ENCODE data around the gene C1orf232. TPM values are rescaled to one million over a fixed set of nuclear protein-coding genes. Genes with fewer than 3 reads are reported as not detected.

The C1orf232 gene
- total RNA-seq, 2 experiments from 2014 or later: not detected

- H3K27ac Mint-ChIP-seq: peak overlapping the region; percentile 86
- H3K9me3 ChIP-seq (ENCODE audit: control insufficient read depth in 1 of 2, insufficient read depth in 1 of 2, low read length in 2 of 2): no peaks in the 10 kb centered on the region
- POLR2A ChIA-PET: interaction anchor here (0.8 to 3.2 kb wide), 13 partner anchors 11 to 1105 kb away, joined by 3 to 67 read pairs (median 9); partner anchors contain the start of genes CEP85, PDIK1L and ZNF593
- peaks cover under 1% of the 10 kb centered on the region for H3K36me3 ChIP-seq (ENCODE audit: insufficient read depth, low read length)
- H3K4me3 ChIP-seq (ENCODE audit: low read length): peak overlapping the region; percentile 42
- peak in 4 of 14 experiments; percentile 31 to 49 (median 44) for DNase-seq
- CTCF ChIA-PET: interaction anchor here (1.1 to 7.7 kb wide), 11 partner anchors 12 to 148 kb away, joined by 3 to 41 read pairs (median 7); partner anchors contain the start of genes CEP85, PDIK1L and ZNF593
- peaks cover 17% of the 10 kb centered on the region for H3K4me1 ChIP-seq (ENCODE audit: insufficient read depth, low read length)
- ATAC-seq (ENCODE audit: poor library complexity): no peak
- H3K27me3 ChIP-seq (ENCODE audit: control insufficient read depth in 1 of 2, insufficient read depth in 2 of 2, low read length in 2 of 2): no peaks in the 10 kb centered on the region
- peaks cover 51% of the 10 kb centered on the region for H3K4me1 Mint-ChIP-seq (ENCODE audit: low read depth)
- TF ChIP-seq, protein P1, sequence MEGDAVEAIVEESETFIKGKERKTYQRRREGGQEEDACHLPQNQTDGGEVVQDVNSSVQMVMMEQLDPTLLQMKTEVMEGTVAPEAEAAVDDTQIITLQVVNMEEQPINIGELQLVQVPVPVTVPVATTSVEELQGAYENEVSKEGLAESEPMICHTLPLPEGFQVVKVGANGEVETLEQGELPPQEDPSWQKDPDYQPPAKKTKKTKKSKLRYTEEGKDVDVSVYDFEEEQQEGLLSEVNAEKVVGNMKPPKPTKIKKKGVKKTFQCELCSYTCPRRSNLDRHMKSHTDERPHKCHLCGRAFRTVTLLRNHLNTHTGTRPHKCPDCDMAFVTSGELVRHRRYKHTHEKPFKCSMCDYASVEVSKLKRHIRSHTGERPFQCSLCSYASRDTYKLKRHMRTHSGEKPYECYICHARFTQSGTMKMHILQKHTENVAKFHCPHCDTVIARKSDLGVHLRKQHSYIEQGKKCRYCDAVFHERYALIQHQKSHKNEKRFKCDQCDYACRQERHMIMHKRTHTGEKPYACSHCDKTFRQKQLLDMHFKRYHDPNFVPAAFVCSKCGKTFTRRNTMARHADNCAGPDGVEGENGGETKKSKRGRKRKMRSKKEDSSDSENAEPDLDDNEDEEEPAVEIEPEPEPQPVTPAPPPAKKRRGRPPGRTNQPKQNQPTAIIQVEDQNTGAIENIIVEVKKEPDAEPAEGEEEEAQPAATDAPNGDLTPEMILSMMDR (IDR thresholded peaks at IDR 0.05): no peak
- no peaks in the 10 kb centered on the region for H3K27me3 Mint-ChIP-seq
- intact Hi-C loops (cut with DNase I, micrococcal nuclease): loop anchor here in 1 of 2 experiments (2.0 kb wide), 1 partner anchor 15 kb away; no protein-coding TSS in a partner anchor
- no peaks in the 10 kb centered on the region for H3K9me3 Mint-ChIP-seq
- H3K27ac ChIP-seq (ENCODE audit: low read depth in 1 of 2, low read length in 2 of 2): no peak overlapping the region
- H3K36me3 Mint-ChIP-seq (ENCODE audit: low read depth): peaks cover 25% of the 10 kb centered on the region
- H3K4me3 Mint-ChIP-seq: peak overlapping the region; percentile 47
These were observed 41.3 kb downstream of the C1orf232 start for GRCh38 chr1:26127235-26128163.

DNA sequence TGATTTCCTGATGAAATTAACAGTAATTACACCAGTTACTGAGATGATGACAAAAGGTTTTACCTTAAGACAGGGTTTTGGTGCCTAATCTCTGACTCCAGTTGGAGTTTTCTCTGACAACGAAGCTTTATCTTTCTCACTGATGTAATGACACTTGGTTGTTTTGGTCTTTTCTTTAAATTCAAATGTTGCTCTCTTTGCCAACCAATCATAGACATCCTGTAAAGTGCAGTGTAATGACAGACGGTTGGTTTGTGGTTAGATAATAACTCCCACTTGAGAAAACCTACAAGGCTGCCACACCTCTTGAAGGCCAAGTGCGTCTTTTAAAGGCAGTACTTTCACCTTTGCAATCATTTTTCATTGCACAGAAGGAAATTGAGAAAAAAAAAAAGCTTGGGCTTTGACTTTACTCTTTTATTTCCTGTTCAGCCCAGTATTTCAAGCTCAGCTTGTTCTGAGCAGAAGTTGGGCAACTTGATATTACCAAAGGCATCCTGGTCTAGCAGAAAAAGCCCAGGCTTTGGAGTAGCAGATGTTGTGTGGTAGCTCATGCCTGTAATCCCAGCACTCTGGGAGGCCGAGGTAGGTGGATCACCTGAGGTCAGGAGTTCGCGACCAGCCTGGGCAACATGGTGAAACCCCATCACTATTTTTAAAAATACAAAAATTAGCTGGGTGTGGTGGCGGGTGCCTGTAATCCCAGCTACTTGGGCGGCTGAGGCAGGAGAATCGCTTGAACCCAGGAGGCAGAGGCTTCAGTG lies 42.3 kb downstream of the C1orf232 start:
- no peaks in the 10 kb centered on the region for H3K27me3 Mint-ChIP-seq
- peak overlapping the region; percentile 86 for H3K27ac Mint-ChIP-seq
- DNase-seq: peak; percentile 23 to 95 (median 38)
- H3K36me3 Mint-ChIP-seq (ENCODE audit: low read depth): peaks cover 35% of the 10 kb centered on the region
- Histone ChIP-seq H3K27me3 (ENCODE audit: control insufficient read depth in 1 of 2, insufficient read depth in 2 of 2, low read length in 2 of 2) (no peaks in the 10 kb centered on the region), H3K4me1 (ENCODE audit: insufficient read depth, low read length) (peaks cover 17% of the 10 kb centered on the region), H3K4me3 (ENCODE audit: low read length) (peak overlapping the region; percentile 42), H3K36me3 (ENCODE audit: insufficient read depth, low read length) (peaks cover 8% of the 10 kb centered on the region), H3K9me3 (ENCODE audit: control insufficient read depth in 1 of 2, insufficient read depth in 1 of 2, low read length in 2 of 2) (no peaks in the 10 kb centered on the region), H3K27ac (ENCODE audit: low read depth in 1 of 2, low read length in 2 of 2) (peak overlapping the region; percentile 8 to 47)
- ATAC-seq (ENCODE audit: poor library complexity): peak; percentile 98
- CTCF ChIA-PET: interaction anchor here (1.1 to 7.7 kb wide), 11 partner anchors 13 to 231 kb away, joined by 3 to 41 read pairs (median 7); partner anchors contain the start of genes CEP85, PDIK1L and ZNF593
- H3K9me3 Mint-ChIP-seq: no peaks in the 10 kb centered on the region
- POLR2A ChIA-PET: interaction anchor here (0.7 to 3.2 kb wide), 19 partner anchors 11 to 1536 kb away, joined by 3 to 67 read pairs (median 4); partner anchors contain the start of genes CEP85, DHDDS, PDIK1L and ZNF593
- H3K4me1 Mint-ChIP-seq (ENCODE audit: low read depth): peaks cover 51% of the 10 kb centered on the region
- TF ChIP-seq, protein P1 (IDR thresholded peaks at IDR 0.05): no peak
- intact Hi-C loops (cut with DNase I, micrococcal nuclease): loop anchor here in 1 of 2 experiments (1.0 kb wide), 3 partner anchors 15 to 21 kb away; partner anchors contain the start of gene PDIK1L
- H3K4me3 Mint-ChIP-seq: peak overlapping the region; percentile 47

GRCh38 chr1:26125946-26126320 lies 42.8 kb downstream of the C1orf232 start:
- H3K9me3 ChIP-seq (ENCODE audit: control insufficient read depth in 1 of 2, insufficient read depth in 1 of 2, low read length in 2 of 2): no peaks in the 10 kb centered on the region
- peaks cover 8% of the 10 kb centered on the region for H3K36me3 ChIP-seq (ENCODE audit: insufficient read depth, low read length)
- H3K4me1 ChIP-seq (ENCODE audit: insufficient read depth, low read length): peaks cover 17% of the 10 kb centered on the region
- no peaks in the 10 kb centered on the region for H3K27me3 Mint-ChIP-seq
- H3K9me3 Mint-ChIP-seq: no peaks in the 10 kb centered on the region
- peaks cover 51% of the 10 kb centered on the region for H3K4me1 Mint-ChIP-seq (ENCODE audit: low read depth)
- peak overlapping the region; percentile 8 to 47 for H3K27ac ChIP-seq (ENCODE audit: low read depth in 1 of 2, low read length in 2 of 2)
- H3K27me3 ChIP-seq (ENCODE audit: control insufficient read depth in 1 of 2, insufficient read depth in 2 of 2, low read length in 2 of 2): no peaks in the 10 kb centered on the region
- POLR2A ChIA-PET: interaction anchor here (0.7 to 3.2 kb wide), 13 partner anchors 11 to 733 kb away, joined by 3 to 67 read pairs (median 9); partner anchors contain the start of genes CEP85, DHDDS, PDIK1L and ZNF593
- no peak for ATAC-seq (ENCODE audit: poor library complexity)
- H3K36me3 Mint-ChIP-seq (ENCODE audit: low read depth): peaks cover 38% of the 10 kb centered on the region
- H3K4me3 Mint-ChIP-seq: peak overlapping the region; percentile 47
- no peak overlapping the region for H3K4me3 ChIP-seq (ENCODE audit: low read length)
- TF ChIP-seq, protein P1 (IDR thresholded peaks at IDR 0.05): no peak
- CTCF ChIA-PET: interaction anchor here (1.1 to 7.7 kb wide), 9 partner anchors 13 to 230 kb away, joined by 3 to 41 read pairs (median 7); partner anchors contain the start of genes CEP85, PDIK1L and ZNF593
- peak overlapping the region; percentile 86 for H3K27ac Mint-ChIP-seq
- no peak for DNase-seq
- intact Hi-C loops (cut with DNase I, micrococcal nuclease): loop anchor here (1.0 kb wide), 4 partner anchors 14 to 21 kb away; partner anchors contain the start of gene PDIK1L (in 1 of the 2)
